ENCODE measurements around the gene ZNF57.
A peak's percentile ranks its signal among the peaks of the same experiment; 100 is the strongest.
"Not testable (repeated sequence)": the region's sequence is repeated elsewhere in the genome, so short reads cannot be mapped to it uniquely, and the experiment has no call there.

ZNF57 gene

DNA sequence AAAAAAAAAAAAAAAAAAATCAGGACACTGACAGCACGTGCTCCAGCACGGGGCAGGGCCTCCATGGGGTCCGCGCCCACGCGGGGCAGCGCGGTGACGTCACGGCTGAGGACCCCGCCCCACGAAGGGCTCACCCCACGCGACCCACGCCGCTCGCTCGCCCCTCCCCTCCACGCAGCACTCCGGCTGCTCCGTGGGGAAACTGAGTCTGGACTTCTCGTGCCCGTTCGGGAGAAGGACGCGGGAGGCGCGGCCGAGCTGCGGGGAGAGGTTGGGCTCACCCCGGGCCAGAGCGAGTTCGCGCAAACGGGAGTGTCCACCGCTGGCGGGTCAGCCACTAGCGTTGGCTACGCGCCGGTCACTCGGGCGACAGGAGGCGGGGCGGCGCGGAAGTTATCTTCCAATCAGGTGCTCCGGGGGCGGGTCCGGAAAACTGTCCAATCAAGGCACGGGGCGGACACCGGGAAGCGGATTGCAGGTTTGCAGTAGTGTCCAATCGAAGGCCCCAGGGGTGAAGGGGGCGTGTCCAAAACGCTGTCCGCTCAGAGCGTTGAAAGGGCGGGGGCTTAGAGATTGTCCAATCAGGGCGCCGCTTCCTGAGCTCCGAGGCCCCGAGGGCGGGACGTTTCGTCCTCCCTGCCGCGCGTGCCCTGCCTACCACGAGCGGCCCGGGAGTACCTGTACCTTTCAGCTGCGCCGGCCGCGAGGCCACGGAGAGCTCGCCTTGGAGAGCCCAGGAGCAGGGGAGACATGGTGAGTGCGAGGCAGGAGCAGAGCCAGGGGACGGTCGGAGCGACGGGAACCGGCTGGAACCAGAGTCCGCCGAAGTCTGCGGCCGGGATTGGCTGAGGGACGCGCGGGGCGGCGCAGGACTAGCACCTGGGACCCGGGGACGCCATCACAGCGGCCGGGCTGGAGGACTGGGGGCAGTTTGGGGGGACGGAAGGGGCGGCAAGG lies at the start of gene ZNF57:
ZNF57 (plus strand) TSS at position 633 of the 957 bp plus-strand sequence; CDS start at position 751, 118 bp downstream.
- peak; percentile 94 for DNase-seq

DNA sequence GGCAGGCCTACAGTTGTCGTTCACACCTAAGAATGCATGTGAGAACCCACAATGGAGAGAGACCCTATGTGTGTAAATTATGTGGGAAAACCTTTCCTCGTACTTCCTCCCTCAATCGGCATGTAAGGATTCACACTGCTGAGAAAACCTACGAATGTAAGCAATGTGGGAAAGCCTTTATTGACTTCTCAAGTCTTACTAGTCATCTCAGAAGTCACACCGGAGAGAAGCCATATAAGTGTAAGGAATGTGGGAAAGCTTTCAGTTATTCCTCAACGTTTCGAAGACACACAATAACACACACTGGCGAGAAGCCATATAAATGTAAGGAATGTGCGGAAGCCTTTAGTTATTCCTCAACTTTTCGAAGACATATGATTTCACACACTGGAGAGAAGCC lies 48.1 kb upstream of the ZNF57 start:
- no peak for DNase-seq

DNA sequence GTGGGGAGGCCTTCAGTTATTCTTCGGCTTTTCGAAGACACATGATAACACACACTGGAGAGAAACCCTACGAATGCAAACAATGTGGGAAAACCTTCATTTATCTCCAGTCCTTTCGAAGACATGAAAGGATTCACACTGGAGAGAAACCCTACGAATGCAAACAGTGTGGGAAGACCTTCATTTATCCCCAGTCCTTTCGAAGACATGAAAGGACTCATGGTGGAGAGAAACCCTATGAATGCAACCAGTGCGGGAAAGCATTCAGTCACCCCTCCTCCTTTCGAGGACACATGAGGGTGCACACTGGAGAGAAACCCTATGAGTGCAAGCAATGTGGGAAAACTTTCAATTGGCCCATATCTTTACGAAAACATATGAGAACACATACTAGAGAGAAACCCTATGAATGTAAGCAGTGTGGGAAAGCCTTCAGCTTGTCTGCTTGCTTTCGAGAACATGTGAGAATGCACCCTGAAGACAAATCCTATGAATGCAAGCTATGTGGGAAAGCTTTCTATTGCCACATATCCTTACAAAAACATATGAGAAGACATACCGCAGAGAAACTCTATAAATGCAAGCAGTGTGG lies 47.6 kb upstream of the ZNF57 start:
- DNase-seq: no peak

DNA sequence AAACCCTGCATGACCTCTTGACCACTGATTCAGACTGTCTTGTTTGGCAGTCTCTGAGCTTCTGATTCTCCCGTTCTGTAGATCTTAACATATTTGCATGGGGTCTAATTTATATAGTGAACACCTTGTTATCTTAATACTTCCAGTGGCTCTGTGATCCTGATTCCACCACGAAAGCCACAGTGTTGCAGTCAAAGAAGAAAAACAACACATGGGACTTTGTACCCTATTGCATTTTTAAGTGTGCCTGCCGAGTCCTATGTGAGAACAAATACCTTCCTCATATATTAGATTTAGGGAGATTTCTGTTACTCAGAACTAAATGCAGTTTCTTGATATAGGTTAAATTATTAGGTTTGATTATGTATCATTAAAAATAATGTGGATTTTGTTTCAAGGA lies 45.9 kb upstream of the ZNF57 start:
- DNase-seq: no peak

DNA sequence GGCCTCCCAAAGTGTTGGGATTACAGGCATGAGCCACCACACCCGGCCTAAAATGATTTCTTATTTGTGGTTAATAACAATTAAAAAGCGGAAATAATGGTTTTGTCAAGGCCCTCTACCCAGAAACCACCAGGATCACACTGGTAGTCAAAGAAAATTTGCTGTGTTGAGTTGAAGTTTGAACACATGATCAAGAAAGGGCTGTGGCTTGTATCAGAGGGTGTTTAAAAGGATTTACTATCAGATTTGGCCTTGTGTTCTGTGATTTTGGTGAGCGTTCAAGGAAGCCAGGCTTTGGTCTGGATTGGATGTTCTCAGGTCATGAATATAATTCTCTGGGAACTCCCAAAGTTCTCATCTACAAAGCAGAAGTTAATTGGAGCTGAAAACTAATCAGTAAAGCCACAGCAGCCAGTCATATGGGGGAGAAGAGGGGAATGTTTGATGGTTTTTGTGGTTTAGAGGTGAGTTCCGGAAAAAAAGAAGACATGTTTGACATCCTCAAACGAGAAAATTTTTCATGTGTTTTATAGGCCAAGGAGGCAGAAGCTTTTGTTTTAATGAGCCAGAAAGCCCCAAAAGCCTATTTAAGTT lies 44.2 kb upstream of the ZNF57 start:
- DNase-seq: no peak

DNA sequence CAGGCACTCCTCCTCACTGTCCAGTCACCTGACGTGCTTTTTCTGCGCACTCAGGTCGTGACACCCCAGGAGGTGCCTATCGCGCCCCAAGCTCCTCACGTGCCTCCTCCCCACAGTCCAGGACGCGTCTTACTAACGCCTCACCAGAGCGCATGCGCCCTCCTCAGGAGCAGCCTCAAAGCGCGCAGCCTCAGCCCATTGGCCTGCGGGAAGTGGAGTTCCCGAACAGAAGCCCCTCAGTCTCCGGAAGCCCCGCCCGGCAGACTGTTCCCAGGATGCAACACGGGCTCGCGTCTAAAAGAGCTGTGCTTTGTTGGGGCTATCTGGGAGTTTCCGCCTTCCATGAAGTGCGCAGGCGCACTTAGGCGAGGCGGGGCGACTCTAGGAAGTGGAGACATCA lies 41.9 kb upstream of the ZNF57 start:
- DNase-seq: no peak

DNA sequence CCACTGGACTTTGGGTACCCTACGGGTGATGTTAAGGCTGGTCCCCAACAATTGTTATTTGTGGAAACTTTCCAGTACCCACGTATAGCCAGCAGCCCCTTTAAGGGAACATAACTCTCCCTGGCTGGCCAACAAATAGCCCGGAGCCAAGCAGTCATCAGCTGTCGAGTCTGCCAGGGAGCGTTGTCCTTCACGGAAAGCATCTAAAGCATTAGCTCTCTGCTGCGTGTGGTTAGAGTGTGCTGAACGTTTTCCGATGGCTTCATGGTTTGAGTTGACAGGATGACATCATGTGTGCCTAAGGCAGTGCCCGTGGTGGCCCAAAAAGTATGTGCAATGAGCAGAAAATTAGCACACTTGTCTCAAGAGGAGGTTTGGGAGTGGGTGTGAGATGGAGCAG lies 36.9 kb upstream of the ZNF57 start:
- no peak for DNase-seq

DNA sequence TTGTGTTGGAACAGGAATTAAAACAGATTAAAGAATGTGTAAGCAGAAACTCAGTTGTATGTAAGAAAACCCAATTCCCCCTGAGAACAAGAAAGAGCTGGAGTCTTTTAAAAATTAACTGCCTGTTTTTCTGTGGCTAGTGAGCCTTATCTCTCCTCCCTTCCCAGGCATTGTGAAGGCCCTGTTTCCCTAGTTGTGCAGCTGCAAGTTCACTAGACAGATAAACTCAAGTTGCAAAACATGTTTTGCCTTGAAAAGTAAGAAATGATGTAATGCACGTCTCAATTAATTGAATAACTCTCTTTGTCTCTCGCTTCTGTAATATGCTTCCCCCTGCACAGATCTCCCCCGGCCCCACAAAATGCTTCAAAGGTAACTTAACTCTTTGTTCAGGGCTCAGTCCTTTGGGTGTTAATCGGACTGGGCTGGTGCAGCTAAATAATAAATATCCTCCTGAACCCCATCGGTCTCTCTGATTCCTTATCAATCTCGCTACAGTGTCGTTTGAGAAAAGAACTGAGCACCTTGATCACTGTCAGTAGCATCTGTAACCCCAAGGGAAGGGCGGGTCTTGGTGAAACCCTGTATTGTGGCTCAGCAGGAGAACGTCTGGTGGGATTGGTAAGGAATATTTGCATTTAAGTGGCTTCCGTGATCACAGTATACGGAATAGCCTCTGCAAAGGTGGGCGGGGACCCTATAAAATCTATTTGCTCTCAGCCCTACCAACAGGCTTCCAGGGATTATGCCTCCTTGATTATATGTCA lies 35.2 kb upstream of the ZNF57 start:
- DNase-seq: no peak

DNA sequence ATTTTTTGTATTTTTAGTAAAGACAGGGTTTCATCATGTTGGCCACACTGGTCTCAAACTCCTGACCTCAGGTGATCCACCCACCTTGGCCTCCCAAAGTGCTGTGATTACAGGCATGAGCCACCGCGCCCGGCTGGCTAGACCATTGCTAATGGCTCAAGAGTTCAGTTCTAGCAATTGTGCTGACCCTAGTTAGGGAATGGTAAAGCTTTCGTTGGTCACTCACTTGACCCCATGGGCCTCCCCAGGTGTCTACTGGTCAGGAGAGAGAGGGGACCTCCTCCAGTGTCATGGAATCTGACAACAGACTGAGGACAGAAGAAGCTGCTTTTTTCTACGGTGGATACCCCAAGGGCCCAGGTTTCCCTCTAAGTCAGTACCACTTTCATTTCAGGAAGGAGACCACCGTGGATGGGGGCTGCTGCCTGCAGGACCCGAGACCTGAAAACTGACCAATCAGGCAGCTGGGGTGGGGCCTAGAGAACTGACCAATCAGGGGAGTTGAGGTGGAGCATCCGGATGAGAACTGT lies 34.2 kb upstream of the ZNF57 start:
- no peak for DNase-seq

DNA sequence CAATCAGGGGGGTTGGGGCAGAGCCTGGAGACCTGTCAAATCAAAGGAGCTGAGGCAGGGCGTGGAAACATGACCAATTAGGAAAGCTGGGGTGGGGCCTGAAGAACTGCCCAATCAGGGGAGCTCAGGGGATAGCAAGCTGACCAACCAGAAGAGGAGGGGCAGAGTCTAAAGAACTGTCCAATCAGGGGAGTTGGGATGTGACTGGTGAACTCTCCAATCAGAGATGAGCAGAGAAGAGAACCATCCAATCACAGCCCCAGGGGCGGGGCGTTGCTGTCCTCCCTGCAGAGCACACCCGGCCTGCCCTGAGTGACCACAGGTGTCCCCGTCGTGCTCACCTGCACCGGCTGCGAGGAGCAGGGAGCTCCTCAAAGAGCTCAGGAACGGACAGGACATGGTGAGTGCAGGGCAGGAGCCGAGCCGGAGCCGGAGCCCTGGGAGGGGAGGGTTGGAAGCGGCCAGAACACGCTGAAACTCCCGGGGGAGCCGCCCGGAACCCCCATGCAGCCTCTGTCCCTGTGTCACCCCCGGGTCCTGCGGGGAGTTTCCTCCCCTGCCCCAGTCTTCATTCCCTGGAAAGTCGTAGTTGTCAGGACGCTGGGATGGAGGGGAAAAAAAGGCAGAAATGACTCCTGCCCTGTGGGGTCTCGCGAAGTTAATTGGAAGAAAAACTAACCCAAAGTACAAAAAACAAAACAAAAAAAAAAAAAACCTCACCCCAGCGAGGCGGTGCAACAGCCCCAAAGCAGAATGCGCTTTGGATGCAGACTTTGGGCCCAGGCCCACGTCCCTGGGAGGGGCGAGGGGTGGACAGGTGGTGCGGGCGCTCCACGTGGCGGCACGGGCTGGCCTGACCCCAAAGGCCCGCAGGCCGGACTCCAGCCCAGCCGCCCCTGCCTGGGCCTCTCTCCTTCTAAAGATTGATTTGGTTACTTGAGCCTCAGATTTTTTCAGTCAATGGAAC lies 33.4 kb upstream of the ZNF57 start, which contains the start of gene ZNF556:
ZNF556 (plus strand) TSS at position 311 of the 967 bp plus-strand sequence; CDS start at position 398, 87 bp downstream.
- no peak for DNase-seq

DNA sequence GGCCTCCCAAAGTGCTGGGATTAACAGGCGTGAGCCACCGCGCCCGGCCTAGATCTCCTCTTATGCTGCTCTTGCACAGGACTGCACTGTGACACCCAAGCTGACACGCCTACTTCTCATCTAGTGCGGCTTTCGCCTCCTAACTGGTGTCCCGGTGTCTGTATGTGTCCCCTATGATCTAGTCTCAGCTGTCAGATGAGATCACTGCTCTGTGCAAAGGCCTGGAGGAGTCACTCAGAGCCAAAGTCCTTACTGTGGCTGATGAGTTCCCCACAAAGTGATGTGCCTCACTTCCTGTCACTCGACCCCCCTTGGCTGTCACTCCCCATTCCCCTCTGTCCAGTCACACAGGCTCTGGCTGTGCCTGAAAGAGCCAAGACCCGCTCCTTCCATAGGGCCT lies 31.1 kb upstream of the ZNF57 start:
- DNase-seq: no peak

DNA sequence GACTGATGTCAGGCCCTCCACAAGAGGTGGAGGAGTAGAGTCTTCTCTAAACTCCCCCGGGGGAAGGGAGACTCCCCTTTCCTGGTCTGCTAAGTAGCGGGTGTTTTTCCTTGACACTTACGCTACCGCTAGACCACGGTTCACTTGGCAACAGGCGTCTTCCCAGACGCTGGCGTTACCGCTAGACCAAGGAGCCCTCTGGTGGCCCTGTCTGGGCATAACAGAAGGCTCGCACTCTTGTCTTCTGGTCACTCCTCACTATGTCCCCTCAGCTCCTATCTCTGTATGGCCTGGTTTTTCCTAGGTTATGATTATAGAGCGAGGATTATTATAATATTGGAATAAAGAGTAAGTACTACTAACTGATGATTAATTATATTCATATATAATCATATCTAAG lies 28.6 kb upstream of the ZNF57 start:
- not testable (repeated sequence) for DNase-seq

DNA sequence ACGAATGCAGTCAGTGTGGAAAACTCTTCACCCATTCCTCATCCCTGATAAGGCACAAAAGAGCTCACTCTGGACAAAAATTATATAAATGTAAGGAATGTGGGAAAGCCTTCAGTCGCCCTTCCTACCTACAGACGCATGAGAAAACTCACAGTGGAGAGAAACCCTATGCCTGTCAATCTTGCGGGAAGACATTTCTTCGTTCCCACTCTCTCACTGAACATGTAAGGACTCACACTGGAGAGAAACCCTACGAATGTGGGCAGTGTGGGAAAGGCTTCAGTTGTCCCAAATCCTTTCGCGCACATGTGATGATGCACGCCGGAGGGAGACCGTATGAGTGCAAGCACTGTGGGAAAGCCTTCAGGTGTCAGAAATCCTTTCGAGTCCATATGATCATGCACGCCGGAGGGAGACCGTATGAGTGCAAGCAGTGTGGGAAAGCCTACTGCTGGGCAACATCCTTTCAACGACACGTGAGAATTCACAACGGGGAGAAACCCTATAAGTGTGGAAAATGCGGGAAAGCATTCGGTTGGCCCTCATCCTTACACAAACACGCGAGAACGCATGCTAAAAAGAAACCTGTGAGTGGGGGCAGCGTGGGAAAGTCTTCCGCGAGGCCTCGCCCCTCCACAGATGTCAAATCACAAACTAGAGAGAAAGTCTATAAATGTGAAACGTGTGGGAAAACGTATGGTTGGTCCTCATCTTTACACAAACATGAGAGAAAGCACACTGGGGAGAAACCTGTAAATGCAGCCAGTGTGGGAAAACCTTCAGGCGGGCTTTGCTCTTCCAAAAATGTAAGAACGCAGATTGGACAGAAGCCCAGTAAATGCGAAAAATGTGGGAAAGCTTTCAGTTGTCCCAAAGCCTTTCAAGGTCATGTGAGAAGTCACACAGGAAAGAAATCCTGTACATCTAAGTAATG lies 23.1 kb upstream of the ZNF57 start:
- DNase-seq: no peak

DNA sequence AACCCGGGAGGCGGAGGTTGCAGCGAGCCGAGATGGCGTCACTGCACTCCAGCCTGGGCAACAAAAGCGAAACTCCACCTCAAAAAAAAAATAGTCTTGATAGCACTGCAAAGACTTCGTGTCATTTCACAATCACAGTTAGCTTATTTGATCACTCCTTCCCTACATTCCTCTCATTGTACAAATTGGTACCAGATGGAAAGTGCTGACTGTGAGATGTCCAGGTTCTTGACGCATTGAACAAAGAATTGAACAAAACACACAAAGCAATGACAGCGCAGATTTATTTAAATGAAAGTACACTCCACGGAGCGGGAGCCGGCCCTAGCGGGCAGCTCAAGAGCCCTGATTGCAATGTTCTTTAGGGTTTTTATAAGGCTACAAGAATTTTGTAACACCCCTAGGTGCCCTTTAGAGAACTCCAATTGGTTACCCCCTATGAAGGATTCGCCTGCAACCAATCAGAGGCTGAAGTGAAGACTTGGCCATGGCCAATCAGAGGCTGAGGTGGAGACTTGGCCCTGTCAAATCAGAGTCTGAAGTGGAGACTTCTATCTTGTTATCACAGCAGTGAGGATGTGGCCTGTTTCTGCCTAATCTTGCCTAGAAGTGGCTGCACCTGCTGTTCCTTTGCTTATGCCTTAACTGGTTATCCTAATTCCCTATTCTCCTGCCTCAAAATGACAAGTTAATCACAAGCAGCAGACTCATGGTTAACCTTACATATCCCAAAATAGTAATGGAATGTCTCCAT lies 16.9 kb upstream of the ZNF57 start:
- no peak for DNase-seq

DNA sequence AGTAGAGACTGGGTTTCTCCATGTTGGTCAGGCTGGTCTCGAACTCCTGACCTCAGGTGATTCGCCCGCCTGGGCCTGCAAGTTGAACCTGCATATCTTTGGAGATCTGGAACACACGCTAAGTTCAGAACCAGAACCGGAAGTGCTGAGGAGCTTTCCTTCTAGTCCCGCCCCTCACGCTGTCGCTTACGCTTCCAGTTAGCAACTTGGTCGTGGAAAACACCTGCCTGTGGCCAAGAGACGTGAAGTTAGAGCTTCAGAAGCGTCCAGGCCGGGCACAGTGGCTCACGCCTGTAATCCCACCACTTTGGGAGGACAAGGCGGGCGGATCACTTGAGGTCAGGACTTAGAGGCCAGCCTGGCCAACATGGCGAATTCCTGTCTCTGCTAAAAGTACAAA lies 15.0 kb upstream of the ZNF57 start:
- DNase-seq: no peak

DNA sequence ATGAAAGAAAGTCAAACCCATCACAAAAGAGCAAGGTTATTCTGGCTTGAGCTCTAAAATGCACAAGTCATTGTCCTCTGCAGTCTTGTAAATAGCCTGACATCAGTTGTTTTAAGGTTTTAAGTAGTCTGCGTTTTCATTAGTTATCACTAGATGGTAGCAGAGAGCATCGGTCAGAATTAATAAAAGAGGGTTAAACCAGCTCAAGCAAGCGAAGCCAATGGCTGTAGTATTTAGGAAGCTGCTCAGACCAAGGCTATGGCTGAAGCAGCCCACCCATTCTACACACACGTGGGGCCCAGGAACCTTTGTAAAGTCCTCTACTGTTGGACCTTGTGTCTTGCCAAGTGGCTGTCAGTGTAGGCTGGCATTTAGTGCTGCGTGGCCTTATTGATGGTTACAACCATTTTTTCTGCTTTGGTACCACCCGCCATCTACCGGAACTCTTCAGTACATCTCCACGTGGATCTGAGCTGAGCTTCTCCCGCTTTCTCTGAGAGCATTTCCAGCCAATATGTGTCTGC lies 13.3 kb upstream of the ZNF57 start:
- no peak for DNase-seq

DNA sequence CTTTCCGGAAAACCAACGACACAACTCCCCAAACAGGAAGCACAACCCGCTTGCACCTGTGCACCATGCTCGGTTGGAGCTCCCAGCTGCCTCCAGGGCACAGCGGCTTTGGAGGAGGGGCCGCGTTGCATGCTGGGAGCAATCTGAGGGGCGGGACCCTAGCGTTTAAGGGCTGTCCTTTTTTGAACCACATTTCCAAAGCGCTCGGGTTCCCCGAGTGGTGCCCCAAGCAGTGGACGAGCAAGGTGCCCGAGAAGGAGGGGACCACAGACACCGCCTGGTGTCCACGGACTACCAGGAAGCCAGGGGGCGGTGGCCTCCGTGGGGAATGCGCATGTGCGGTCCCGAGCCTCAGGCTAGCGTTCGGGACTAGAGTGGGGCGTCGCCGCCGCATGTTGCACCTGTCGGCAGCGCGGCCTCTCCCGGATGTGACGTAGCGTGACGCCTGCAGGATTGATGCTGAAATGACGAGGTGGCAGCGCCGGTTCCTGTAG lies 11.9 kb upstream of the ZNF57 start:
- no peak for DNase-seq

DNA sequence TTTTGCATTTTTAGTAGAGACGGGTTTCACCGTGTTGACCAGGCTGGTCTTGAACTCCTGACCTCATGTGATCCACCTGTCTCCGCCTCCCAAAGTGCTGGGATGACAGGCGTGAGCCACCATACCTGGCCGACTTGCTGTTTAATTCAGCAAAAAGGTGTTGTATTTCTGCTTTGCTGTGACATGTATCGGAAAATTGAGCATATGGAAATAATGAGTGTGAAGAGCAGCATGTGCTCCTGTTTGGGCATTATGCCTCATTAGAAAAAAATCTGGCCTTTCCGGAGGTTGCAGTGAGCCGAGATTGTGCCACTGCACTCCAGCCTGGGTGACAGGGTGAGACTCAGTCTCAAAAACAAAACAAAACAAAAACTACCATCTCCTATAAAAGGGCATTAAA lies 10.2 kb upstream of the ZNF57 start:
- not testable (repeated sequence) for DNase-seq

DNA sequence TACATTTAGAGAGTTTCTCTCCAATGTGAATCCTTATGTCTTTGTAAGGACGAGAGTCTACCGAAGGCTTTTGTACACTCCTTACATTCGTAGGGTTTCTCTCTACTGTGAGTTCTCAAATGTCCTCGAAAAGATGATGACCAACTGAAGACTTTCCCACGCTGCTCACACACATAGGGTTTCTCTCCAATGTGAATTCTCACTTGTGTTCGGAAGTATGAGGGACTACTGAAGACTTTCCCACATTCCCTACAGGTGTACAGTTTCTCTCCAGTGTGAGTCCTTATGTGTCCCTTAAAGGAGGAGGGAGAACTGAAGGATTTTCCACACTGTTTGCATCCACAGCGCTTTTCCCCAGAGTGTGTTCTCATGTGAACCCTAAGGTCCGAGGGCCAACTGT lies 4.0 kb upstream of the ZNF57 start:
- no peak for DNase-seq

Measured in NCI-H510A (cell line).